Dermis blood vessel endothelial cell (primary cell): ENCODE data around the gene PCDH12. TPM values are rescaled to one million over a fixed set of nuclear protein-coding genes. Genes with fewer than 3 reads are reported as not detected.

Experiments
- DNase-seq: peaks from one replicate; pipeline ENCODE4 v3.0.0; 2010
- total RNA-seq: library from RNA; depleted of rRNA; stranded (reverse); fragments of >200 nt; gene quantifications from 2 replicates; pipeline ENCODE4 v1.2.3, GENCODE V29; 2014

The PCDH12 gene
- total RNA-seq, 1 donor from 2014 or later = 48.2 TPM

DNA sequence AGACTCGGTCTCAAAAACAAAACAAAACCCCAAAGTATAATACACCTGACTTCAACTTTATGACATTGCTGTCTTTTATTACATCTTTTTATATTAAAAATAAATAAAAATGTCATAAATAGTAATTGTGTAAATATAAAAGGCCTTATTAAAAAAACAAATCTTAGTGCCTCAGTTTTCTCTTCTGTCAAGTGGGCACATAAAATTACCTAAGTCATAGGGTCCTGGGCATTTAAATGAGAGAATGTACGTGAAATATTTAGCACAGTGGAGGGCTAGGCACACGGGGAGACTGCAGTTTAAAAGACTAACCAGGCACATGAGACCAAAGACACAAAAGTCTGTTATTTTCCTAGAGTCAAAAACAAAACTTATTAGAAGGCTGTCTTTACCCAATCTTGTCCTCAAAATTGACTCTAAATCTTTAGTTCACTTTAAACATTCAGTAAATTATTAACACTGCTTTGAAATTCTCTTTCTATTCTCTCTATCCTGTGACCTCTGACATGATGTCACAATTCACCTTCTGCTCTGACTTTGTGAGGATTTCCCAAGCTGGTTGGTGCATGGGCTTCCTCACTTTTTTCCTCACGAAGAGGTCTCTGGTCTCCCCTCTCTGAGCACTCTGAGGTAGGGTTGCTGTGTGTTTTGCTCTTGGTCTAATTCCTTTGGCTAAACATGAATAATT is 8.4 kb upstream of the PCDH12 start:
- no peak for DNase-seq

DNA sequence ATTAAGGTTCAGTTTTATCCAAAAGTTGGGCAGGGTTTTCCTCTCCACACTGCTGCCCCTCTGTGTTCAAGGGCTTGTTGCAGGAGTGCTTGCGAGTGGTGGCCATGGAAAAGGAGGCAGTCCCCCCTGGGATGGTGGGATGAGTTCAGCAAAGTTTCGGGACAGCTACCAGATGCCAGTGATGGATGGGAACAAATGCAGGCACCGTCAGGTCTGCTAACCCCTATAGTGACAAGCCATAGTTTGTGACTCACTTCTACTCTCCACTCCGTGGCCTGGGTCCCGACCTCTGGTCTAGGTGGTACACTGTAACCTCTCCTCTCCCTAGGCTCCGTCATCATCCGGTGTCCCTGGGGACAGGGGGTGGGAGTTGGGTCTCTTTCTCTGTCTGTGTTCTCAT is 7.1 kb upstream of the PCDH12 start:
- DNase-seq = no peak

DNA sequence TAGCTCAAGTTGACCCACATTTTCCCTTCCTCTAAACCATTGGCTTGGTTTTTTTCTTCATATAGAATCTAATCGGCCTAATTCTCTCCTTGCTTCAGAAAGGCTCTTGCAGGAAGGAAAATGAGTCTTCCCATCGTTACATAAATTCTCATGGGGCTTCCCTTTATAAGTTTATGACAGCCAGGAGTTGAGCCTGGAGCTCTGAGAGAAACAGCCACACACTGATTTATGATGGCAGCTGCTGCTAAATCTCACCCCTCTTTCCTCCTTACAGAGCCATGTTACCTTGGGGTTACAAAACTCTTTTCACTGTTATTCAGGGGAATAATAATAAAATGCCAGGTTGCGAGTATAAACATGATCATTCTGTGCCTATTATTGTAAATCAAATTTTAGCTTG is 5.7 kb upstream of the PCDH12 start:
- no peak for DNase-seq

DNA sequence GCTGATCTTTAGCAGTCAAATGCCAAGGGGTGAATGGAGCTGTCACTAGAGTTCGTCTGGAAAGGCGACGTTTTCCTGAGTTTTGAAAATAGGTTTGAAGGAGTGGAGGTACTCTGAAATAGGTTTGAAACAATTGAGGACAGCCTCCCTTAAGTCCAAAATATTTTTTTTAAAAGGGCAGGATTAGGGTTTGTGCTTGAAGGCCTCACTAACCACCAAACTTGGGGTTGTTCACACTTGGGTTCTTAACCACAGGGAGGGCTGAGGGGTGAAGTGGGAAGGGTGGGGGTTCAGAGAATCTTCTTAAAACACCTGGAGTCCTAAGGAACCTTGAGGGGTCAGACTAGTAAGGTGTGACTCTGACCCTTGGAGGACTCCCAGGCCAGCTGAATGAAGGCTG is 3.5 kb upstream of the PCDH12 start:
- DNase-seq = no peak

DNA sequence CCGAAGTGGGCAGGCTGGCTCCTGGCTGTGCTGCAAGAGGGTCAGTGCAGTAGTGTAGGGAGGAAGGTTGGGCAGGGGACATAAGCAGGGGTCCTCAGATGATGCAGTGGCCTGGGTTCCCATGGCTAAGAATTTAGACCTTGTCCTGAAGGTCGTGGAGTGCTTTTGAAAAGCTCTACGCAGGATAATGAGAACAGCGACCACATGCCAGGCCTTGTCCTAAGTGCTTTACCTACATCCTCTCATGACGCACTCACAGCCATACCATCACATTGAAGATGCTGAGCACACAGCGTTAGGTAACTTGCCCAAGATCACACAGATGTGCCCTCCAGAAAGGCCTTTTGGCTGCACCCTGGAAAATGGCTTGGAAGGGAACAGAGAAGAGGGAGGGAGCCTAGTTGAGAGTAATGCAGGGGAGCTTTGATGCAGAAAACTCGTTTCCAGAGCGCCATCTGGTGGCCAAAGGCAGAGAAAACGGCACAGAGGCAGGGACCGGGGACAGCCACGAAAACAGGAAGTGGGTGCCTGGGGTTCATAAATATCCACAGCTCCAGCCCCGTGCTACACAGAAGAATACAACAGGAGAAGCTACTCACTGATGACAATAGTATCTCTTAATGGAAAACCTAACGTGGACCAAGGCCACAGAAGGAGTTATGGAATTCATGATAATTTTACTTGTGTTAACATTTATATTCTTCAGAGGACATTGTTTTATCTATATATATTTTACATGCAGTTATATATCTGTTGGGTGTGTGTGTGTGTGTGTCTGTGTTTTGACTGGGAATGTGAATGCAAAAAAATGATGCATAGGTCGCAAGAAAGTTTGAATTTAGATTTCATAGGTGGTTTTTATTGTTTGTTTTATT is 2.7 kb upstream of the PCDH12 start:
- DNase-seq = peak; percentile 90

DNA sequence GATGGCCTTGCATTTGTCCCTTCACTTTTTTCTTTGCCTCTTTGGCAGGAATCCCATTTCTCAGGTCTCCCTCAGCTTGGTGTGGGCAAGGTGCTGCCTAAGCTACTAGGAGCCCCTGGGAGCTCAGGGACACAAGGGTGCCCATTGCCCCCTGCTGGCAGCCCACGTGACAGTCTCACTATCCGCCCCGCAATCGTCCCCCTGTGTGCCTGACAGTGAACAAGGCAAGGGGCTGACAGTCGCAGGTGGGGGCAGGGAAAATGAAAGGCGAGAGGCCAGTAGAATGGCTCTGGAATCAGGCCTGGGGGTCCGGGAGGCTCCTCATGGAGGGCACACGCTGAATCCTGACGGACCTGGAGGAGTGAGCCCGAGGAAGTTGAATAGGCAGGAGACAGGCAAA is 2.0 kb upstream of the PCDH12 start:
- peak; percentile 63 for DNase-seq

DNA sequence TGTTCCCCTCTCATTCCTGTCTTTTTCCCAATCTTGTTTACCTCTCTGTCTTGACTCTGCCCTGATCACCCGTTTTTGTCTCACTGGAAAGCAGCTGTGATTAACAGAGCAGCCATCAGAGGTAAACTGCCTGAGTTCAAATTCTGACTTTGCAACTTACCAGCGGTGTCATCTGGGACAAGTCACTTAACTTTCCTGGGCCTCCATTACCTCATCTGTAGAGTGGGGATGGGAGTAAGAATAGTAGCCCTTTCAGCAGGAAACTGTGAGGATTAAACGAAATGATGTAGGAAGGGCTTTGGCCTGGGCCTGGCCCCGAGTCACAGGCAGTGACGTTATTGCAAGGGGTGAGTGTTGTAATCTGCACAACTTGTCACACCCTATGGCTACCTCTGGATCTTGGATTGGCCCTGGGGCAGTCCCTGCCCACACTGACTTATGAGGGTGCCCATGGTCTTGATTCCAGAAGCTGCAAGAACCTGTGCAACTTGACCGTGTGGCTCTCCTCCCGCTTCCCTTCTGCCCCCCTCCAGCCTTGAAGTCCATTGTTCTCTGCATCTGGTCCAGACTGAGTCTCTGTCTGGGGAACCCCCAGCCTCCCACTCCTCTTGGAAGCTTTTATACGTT is 657 bp upstream of the PCDH12 start:
- DNase-seq = peak; percentile 72

DNA sequence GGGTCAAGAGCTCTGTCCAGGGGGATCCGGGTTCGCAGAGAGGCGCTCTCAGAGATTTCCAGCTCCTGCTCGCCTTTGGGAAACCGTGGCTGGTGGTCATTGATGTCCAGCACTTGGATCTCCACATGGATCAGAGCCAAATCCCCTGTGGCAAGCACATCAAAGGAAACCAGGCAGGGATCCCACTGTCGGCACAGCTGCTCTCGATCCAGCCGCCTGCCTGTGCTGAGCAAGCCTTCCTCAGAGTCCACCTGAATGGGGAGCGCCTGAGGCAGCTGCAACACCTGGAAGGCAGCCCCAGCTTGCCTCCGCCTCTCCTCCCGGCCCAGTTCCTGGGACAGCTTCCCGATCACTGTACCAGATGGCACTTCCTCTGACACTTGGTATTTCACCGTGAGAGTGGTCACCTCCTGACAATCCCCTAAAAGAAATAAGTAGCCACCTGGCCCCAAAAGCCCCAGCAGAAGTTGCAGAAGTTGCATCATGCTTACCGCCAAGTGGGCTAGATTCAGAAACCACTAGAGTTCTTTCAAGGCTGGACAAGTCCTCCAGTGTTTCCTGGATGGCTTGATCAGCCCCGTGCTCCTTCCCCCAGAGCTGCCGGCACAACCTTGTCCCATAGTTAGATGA is 520 bp downstream of the PCDH12 start:
- no peak for DNase-seq

DNA sequence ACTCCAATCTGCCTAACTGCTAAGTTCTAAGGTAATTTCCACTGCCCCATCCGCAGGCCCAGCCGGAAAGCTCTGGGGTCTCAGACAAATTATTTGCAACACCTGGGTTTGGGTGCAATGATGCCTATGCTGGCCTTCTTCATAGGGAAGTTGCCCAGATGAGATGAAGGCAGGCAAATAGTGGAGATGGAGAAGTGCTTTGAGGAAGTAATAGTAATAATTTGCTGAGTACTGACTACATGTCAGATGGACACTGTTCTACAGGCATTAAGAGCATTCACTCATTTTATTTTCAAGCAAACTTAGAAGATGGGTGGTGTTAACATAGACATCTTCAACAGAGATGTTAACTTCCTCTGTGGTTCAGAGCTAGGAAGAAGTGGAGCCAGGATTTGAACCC is 3.8 kb downstream of the PCDH12 start:
- no peak for DNase-seq

DNA sequence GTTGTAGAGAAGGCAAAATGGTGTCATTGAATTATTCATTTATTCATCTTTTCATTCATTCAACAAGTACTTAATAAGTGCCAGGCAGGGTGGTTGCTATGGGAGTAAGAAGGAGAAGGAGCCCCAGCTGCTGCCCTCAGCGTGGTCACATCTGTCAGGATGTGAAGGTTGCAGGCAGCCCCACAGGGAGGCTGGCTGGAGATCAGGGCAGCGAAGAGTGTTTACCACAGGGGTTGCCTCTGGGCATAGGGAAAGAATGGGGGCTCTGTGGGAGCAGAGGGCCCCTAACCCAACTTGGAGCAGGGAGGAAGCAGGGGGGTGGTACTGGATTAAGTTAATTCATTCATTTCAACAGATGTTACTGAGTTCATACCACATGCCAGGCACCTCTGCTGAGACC is 6.0 kb downstream of the PCDH12 start:
- no peak for DNase-seq

DNA sequence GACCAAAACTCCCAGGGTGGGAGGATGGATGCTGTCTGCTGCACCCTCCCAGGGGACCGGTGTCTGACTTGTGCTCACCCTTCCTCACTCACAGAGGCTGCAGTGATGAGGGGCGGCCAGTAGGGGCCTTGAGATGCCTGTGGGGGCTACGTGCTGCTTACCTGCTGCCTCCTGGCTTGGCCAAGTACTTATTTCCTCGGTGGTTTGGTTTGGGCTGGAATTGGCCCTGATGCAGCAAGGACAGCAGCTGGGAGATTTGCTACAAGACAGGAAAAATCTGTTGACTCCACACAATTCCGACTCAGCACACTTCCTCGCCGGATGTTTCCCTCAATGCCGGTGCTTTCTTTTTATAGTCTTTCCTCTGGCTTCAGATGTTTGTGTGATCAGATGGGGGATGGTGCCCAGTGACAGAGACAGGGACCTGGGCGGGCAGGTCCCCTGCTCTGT is 6.6 kb downstream of the PCDH12 start:
- peak; percentile 88 for DNase-seq

DNA sequence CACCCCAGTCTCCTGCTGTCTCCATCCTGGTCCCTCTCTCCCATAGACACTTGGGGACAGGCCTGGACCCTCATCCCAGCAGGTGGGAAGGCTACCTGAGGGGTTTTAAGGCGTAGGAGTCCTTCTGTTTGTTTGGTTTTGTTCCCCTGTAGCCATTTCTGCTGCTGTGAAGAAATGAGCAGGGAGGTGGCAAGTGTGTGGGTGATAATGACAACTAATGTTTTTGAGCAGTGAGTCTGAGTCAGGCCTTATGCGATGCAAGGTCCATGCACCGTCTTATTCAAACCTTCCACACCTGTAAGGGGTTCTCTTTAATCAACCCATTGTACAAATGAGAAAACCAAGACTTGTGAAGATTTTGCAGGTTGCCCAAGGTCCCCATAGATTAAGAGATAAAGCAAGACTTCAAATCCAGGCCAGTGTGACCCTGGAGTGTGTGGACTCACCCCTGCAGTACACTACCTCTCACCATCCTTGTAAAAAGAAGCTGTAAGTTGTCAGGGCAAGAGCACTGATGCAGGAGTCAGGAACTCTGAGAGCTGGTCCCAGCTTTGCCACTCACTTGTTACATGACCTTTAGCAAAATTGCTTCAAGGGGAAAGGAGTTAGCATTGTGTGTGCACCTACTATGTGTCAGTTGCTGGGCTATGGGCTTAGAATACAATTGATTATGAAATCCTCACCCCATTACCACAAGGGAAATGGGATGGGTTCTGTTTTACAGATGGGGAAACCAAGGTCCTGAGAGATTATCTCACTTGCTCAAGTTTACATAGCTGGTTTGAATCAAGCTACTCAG is 7.6 kb downstream of the PCDH12 start:
- no peak for DNase-seq

DNA sequence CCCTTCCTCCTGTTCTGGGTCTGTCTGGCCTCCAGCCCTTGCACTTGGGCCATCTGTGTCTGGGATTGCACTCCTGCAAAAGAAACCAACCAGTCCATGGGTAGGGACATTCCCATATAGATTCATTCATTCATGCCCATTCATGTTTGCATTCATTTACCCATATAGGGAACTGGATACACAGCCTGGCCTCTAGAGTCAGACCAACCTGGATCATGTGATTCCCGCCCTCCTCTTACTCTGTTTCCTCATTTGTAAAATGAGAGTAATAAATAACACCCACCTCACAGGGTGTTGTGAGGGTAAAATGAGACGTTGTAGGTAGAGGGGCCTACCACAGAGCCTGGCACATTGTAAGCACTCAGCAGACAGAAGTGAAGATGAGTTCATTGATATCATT is 8.5 kb downstream of the PCDH12 start:
- no peak for DNase-seq

DNA sequence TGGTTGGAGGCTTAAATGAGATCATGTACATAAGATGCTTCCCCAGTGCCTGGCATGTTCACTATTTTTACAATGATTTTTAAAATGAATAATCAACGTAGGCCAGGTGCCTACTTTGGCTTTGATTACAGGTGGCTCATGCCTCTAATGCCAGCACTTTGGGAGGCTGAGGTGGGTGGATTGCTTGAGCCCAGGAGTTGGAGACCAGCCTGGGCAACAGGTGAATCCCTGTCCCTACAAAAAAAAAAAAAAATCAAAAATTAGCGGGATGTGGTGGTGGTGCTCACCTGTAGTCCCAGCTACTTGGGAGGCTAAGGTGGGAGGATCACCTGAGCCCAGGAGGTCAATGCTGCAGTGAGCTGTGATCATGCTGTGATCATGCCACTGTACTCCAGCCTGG is 9.2 kb downstream of the PCDH12 start:
- no peak for DNase-seq

DNA sequence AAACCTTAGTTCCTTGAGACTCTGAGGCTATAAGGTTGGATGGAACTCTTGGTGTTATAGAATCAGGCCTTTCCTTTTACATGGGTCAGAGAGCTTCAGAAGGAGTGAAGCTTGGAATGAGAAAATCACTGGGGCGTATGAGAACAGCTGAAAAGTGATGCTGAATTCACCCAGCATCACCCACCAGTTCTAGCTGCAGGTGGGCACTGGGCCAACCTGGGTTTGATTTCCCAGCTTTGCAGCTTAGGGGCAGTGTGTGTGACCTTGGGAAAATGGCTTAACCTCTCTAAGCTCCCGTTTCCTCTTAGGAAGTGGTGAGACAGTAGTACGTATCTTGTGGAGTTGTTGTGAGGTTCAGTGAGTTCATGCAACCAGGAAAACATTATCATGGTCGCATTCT is 10.7 kb downstream of the PCDH12 start:
- peak; percentile 63 for DNase-seq

DNA sequence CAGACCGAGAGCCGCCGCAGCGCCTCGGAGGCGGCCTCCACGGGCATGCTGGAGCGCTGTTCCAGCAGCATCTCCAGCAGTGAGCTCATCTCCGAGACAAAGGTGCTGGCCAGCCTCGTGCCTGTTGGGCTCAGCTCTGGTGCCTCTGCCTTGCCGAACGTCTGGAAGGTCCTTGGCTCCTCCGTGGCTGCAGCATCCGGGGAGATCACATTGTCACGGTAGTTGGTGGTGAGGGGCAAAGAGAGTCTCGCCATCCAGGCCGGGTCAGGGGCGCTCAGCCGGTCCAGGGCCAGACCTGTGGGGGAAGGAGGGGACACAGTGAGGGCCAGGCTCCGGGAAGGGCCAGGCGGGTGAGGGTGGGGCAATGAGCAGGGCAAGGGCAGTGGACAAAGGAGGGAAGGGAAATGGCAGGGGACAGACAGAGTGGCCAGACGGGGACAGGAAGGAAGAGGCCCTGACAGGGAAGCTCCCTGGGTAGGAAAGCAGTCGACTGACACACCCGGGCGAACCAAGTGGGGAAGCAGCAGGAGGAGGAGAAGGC is 12.4 kb downstream of the PCDH12 start:
- no peak for DNase-seq

DNA sequence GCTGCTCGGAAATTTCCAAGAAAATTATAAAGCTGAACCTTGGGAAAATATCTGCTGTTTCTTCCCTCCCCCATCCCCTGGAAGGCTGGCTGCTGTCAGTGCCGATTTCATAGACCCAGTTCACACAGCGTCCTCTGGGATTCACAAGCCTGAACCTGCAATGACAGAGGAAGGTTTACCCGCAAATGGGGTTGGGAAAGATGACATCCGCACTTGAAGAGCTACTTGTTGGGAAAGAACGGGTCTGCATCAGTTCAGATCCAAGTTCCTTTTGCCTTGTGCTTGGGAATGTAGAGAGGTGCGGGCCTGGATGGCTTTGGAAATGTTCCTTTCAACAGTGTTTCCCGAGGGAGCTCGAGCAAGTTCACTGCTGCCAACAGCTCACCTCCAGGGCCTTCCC is 13.9 kb downstream of the PCDH12 start:
- DNase-seq = no peak

DNA sequence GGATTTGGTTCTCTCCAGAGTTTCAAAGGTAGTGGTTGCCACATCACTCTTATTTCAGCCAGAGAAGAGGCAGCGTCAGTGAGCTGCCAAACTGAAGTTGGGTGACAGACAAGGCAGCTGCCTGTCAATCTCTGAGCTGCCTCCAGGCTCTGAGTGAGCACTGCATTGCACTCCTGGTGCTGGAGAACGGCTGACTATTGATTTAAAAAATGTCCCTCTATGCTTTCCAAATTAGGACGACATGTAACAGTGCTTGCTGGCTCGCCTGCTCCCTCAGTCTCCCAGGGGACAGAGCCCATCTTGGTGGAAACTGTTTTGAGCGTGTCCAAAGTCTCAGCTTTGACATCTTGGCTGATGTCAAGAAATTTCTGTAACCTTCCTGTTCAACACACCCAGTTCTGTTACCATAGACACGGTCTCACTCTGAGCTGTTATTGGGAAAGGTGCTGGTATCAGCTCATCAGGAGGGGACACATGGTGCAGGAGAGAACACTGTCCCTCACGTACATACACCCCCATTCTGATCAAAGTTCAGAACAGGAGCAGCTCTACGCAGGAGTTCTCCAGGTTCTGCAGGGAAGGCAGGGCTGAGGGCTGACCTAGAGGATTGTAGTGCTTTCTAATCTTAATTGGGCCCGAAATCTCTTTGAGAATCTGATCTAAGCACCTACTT is 15.7 kb downstream of the PCDH12 start:
- DNase-seq = no peak

DNA sequence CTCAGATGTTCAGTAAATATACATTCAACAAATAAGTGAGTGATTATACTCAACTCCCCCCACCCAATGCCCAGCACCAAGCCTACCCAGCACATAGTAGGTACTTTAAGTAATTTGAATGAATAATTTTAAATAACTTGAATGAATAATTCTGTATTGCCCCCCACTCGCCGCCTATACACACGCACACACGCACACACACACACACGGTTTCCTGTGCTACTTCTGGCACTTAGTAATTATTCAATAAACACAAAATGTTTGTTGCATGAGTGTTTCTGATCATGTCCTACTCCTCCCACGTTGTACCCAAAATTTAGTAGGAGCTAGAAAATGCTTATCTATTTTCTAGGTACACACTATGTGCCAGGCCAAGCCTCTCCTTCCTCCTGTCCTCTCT is 16.2 kb downstream of the PCDH12 start:
- no peak for DNase-seq

DNA sequence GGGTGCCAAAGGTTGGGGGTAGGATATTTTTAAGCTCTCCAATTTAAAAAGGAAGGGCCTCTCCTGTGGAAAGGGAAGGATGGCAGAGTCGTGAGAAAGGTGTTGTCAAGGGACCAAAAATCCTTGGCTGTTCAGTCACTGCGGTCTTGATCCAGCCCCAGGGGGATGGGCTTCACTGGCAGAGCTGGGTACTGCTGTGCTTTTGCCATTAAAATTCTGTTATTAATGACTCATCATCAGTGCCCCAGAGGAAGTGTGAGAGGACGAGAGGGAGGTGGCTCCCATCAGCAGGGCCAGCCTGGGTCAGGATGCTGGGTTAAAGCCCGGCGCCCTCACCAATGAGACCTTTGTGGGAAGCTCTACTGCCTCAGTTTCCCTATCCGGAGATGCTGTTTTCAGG is 16.7 kb downstream of the PCDH12 start:
- peak; percentile 73 for DNase-seq

DNA sequence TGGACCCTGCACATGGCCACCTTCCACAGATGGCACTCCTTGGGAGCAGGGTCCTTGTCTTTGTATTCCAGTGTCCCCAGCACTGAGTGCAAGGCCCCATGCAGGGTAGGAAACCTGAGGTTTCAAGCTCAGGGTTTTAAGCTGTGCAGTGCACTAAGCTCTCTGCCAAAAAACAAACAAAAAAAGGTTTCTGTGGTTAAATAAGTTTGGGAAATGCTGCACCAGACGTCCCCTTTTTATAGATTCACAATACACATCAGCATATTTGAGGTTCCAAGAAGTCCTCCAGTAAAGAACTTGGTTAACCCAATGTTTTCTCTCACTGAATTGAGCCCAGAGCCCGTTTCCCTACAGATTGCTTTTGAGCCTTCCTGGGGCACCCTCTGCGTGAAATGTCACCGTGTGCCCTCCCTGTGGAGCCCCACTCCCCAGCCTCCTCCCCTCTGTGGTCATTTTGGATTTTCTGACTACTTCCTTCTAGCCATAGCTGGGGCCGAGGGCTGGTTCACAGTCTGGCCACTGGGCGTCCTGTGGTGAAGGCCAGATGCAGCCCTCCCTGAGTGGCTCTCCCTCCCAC is 17.2 kb downstream of the PCDH12 start:
- peak; percentile 65 for DNase-seq
